Measurements from ENCODE around the gene LRRC52. TPM values are rescaled to one million over a fixed set of nuclear protein-coding genes. Genes with fewer than 3 reads are reported as not detected.

The LRRC52 gene
- total RNA-seq, 1 donor from 2014 or later, result not detected

- no peak overlapping the region for H3K27ac Mint-ChIP-seq (ENCODE audit: unreplicated experiment)
- no peaks in the 10 kb centered on the region for H3K9me3 Mint-ChIP-seq (ENCODE audit: low read depth)
- H3K4me3 Mint-ChIP-seq (ENCODE audit: unreplicated experiment), result no peak overlapping the region
- H3K36me3 Mint-ChIP-seq (ENCODE audit: low read depth), result no peaks in the 10 kb centered on the region
- H3K27me3 Mint-ChIP-seq (ENCODE audit: low read depth), result peaks cover 17% of the 10 kb centered on the region
- no peak for DNase-seq (ENCODE audit: low spot score)
- TF ChIP-seq, protein P1, sequence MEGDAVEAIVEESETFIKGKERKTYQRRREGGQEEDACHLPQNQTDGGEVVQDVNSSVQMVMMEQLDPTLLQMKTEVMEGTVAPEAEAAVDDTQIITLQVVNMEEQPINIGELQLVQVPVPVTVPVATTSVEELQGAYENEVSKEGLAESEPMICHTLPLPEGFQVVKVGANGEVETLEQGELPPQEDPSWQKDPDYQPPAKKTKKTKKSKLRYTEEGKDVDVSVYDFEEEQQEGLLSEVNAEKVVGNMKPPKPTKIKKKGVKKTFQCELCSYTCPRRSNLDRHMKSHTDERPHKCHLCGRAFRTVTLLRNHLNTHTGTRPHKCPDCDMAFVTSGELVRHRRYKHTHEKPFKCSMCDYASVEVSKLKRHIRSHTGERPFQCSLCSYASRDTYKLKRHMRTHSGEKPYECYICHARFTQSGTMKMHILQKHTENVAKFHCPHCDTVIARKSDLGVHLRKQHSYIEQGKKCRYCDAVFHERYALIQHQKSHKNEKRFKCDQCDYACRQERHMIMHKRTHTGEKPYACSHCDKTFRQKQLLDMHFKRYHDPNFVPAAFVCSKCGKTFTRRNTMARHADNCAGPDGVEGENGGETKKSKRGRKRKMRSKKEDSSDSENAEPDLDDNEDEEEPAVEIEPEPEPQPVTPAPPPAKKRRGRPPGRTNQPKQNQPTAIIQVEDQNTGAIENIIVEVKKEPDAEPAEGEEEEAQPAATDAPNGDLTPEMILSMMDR (IDR thresholded peaks at IDR 0.05), result no peak
- H3K4me1 Mint-ChIP-seq (ENCODE audit: low read depth), result no peaks in the 10 kb centered on the region
These were observed 31.0 kb upstream of the LRRC52 start for GRCh38 chr1:165512816-165513215.

- Mint-ChIP-seq H3K4me1 (ENCODE audit: low read depth) (no peaks in the 10 kb centered on the region), H3K4me3 (ENCODE audit: unreplicated experiment) (no peak overlapping the region), H3K27me3 (ENCODE audit: low read depth) (peaks cover 19% of the 10 kb centered on the region), H3K27ac (ENCODE audit: unreplicated experiment) (no peak overlapping the region), H3K36me3 (ENCODE audit: low read depth) (no peaks in the 10 kb centered on the region), H3K9me3 (ENCODE audit: low read depth) (peaks cover 15% of the 10 kb centered on the region)
- DNase-seq (ENCODE audit: low spot score), result no peak
- TF ChIP-seq, protein P1 (IDR thresholded peaks at IDR 0.05), result no peak
These were observed 27.3 kb upstream of the LRRC52 start for GRCh38 chr1:165516469-165516868.

GRCh38 chr1:165520646-165521045 lies 23.2 kb upstream of the LRRC52 start:
- H3K36me3 Mint-ChIP-seq (ENCODE audit: low read depth), result no peaks in the 10 kb centered on the region
- TF ChIP-seq, protein P1 (IDR thresholded peaks at IDR 0.05), result no peak
- DNase-seq (ENCODE audit: low spot score), result no peak
- peaks cover 22% of the 10 kb centered on the region for H3K27me3 Mint-ChIP-seq (ENCODE audit: low read depth)
- H3K4me1 Mint-ChIP-seq (ENCODE audit: low read depth), result no peaks in the 10 kb centered on the region
- H3K27ac Mint-ChIP-seq (ENCODE audit: unreplicated experiment), result no peak overlapping the region
- peaks cover 25% of the 10 kb centered on the region for H3K9me3 Mint-ChIP-seq (ENCODE audit: low read depth)
- H3K4me3 Mint-ChIP-seq (ENCODE audit: unreplicated experiment), result no peak overlapping the region

DNA sequence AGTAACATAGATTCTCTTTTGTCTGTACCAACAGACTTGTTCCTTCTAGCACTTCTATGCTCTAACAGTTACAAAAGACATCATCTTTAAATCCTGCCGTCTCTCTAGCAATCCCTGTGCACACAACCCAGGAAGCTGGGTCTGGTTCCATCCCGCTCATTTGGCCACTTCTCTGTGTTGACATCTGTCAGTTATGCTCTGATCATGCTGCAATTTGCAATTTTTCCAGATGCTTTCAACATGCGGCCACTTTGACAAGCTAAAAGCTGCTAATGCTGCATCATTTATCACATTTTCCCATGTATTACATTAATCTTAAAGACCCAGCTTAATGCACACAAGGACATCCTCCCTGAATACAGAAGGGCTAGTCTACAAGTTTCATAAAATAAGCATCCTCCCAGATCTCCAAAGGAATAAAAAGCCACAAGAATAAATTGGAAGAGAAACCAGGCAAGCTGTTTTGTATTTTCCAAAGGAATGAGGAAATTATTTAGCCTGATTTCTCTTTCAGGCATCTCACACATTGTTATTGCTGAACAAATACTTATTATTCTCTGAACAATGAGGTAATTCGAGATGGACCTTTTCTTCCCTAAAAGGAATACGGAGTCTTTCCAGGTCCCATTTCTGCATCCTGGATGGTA lies 19.0 kb upstream of the LRRC52 start:
- Mint-ChIP-seq H3K27ac (ENCODE audit: unreplicated experiment) (no peak overlapping the region), H3K4me1 (ENCODE audit: low read depth) (no peaks in the 10 kb centered on the region), H3K9me3 (ENCODE audit: low read depth) (peaks cover 17% of the 10 kb centered on the region), H3K36me3 (ENCODE audit: low read depth) (no peaks in the 10 kb centered on the region), H3K4me3 (ENCODE audit: unreplicated experiment) (no peak overlapping the region), H3K27me3 (ENCODE audit: low read depth) (peaks cover 26% of the 10 kb centered on the region)
- TF ChIP-seq, protein P1 (IDR thresholded peaks at IDR 0.05), result no peak
- DNase-seq (ENCODE audit: low spot score), result no peak

DNA sequence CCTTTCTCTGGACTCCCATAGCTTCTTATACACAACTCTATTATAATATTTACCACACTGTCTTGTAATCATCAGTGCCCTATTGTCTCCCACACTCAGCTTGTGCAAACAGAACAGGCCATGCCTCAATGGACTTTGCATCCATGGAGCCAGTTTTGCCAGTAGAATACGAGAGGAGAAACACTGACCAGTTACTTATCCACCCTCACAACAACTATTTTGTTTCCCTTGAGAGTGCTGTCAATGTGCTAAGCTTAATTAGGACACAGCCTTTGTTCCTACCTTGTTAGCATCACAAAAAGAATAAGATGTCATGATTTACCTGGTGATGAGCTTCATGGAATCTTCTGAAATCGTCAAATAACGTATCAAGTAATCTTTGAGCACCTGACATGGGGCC lies 18.1 kb upstream of the LRRC52 start:
- H3K36me3 Mint-ChIP-seq (ENCODE audit: low read depth), result no peaks in the 10 kb centered on the region
- TF ChIP-seq, protein P1 (IDR thresholded peaks at IDR 0.05), result no peak
- peaks cover 31% of the 10 kb centered on the region for H3K27me3 Mint-ChIP-seq (ENCODE audit: low read depth)
- H3K4me3 Mint-ChIP-seq (ENCODE audit: unreplicated experiment), result no peak overlapping the region
- no peak for DNase-seq (ENCODE audit: low spot score)
- no peak overlapping the region for H3K27ac Mint-ChIP-seq (ENCODE audit: unreplicated experiment)
- H3K9me3 Mint-ChIP-seq (ENCODE audit: low read depth), result peaks cover 15% of the 10 kb centered on the region
- no peaks in the 10 kb centered on the region for H3K4me1 Mint-ChIP-seq (ENCODE audit: low read depth)
